Thyroid gland (tissue), 4 donors: ENCODE measurements around the gene C17orf78.
"Not testable (repeated sequence)": the region's sequence is repeated elsewhere in the genome, so short reads cannot be mapped to it uniquely, and the experiment has no call there.

ENCODE experiments used
- CTCF ChIP-seq, 6 experiments: fragments of 200-600 bp in 3 of 6; fragments of 450-650 bp in 3 of 6; sonication (generic) in 3 of 6; IDR thresholded peaks; one replicate each; pipeline ENCODE4 v1.5.1; 2016 to 2019; ENCODE audit warnings: antibody characterized with exemption in 6 of 6, mild to moderate bottlenecking in 2 of 6, inconsistent platforms in 1 of 6, moderate library complexity in 1 of 6
- POLR2A ChIP-seq, 2 donors: fragments of 450-650 bp; IDR thresholded peaks; one replicate each; pipeline ENCODE4 v1.6.1; 2017; ENCODE audit warnings: antibody characterized with exemption in 2 of 2, mild to moderate bottlenecking in 2 of 2, moderate library complexity in 1 of 2

GRCh38 chr17:37405522-37405921 is 29.7 kb downstream of the C17orf78 start:
- TF ChIP-seq CTCF, POLR2A (IDR thresholded peaks at IDR 0.05): not testable (repeated sequence)
